SK-N-SH treated with all-trans-retinoic acid at 6 μM for 48 hours (cell line): Measurements from ENCODE around the gene ZC3H13.

ENCODE experiments used
- SNAI2 ChIP-seq: fragments of 250-450 bp; sonication (Bioruptor Pico); IDR thresholded peaks from 2 replicates; pipeline ENCODE4 v1.5.0; 2020; ENCODE audit warnings: mild to moderate bottlenecking, moderate library complexity
- ZNF565 ChIP-seq: fragments of 450-650 bp; formaldehyde crosslinking; conservative IDR thresholded peaks from 2 replicates; pipeline ENCODE4 v1.5.0; 2020; ENCODE audit warnings: low read depth, mild to moderate bottlenecking, moderate library complexity

- TF ChIP-seq SNAI2 (CRISPR knock-in tag) (no peak), ZNF565 (CRISPR knock-in tag) (no peak)
Observed at GRCh38 chr13:46101002-46101401, 48.5 kb upstream of the ZC3H13 start.
